Suprapubic skin (tissue), 4 donors: ENCODE results near the gene KCTD14. TPM values are rescaled to one million over a fixed set of nuclear protein-coding genes. Genes with fewer than 3 reads are reported as not detected.
"Not testable (repeated sequence)": the region's sequence is repeated elsewhere in the genome, so short reads cannot be mapped to it uniquely, and the experiment has no call there.

Experiments
- DNase-seq, 2 donors: peaks; one replicate each; pipeline ENCODE4 v3.0.0-alpha.2; 2019; ENCODE audit warnings: low spot score in 2 of 2
- H3K27ac ChIP-seq: fragments of 200-600 bp; sonication (generic); one replicate; pipeline ENCODE4 v1.5.1; 2019
- H3K27me3 ChIP-seq: fragments of 200-600 bp; sonication (generic); one replicate; pipeline ENCODE4 v1.5.1; 2019
- H3K36me3 ChIP-seq: fragments of 200-600 bp; sonication (generic); one replicate; pipeline ENCODE4 v1.5.1; 2019
- H3K4me1 ChIP-seq: fragments of 200-600 bp; sonication (generic); one replicate; pipeline ENCODE4 v1.5.1; 2019
- H3K4me3 ChIP-seq: fragments of 200-600 bp; sonication (generic); one replicate; pipeline ENCODE4 v1.5.1; 2019; ENCODE audit warnings: mild to moderate bottlenecking
- H3K9me3 ChIP-seq: fragments of 200-600 bp; sonication (generic); one replicate; pipeline ENCODE4 v1.5.1; 2019
- CTCF ChIP-seq, 2 donors: fragments of 200-600 bp in 1 of 2; fragments of 450-650 bp in 1 of 2; sonication (generic) in 1 of 2; IDR thresholded peaks; one replicate each; pipeline ENCODE4 v1.5.1; 2016 to 2019; ENCODE audit warnings: antibody characterized with exemption in 2 of 2, mild to moderate bottlenecking in 1 of 2, moderate library complexity in 1 of 2
- EP300 ChIP-seq: sonication (generic); formaldehyde crosslinking; IDR thresholded peaks from one replicate; pipeline ENCODE4 v1.6.1; 2017; ENCODE audit warnings: antibody characterized with exemption
- POLR2A ChIP-seq, 2 donors: fragments of 450-650 bp; IDR thresholded peaks; one replicate each; pipeline ENCODE4 v1.6.1; 2017; ENCODE audit warnings: antibody characterized with exemption in 2 of 2, mild to moderate bottlenecking in 2 of 2, moderate library complexity in 2 of 2
- POLR2AphosphoS5 ChIP-seq, 3 donors: sonication (generic); formaldehyde crosslinking; IDR thresholded peaks; one replicate each; pipeline ENCODE4 v1.6.1; 2017; ENCODE audit warnings: antibody characterized with exemption in 3 of 3
- WGBS: methylation state at CpG from one replicate; pipeline ENCODE4 v1.1.5; 2018; 5-methylcytosine and 5-hydroxymethylcytosine counted together
- total RNA-seq, 4 donors: library from RNA; depleted of rRNA; stranded (reverse); fragments of >200 nt; gene quantifications; one replicate each; pipeline ENCODE4 v1.1.0, GENCODE V29; 2016

The KCTD14 gene
- total RNA-seq, 4 donors from 2014 or later: 1.8 to 6.0 (median 3.3) TPM

- 52% methylated on average over 4 of the region's 4 CpGs for WGBS
- H3K27me3 ChIP-seq: no peaks in the 10 kb centered on the region
- TF ChIP-seq EP300: no peak
- no peak for TF ChIP-seq CTCF (IDR thresholded peaks at IDR 0.05)
- TF ChIP-seq POLR2A (IDR thresholded peaks at IDR 0.05): no peak
- TF ChIP-seq POLR2AphosphoS5 (IDR thresholded peaks at IDR 0.05): no peak
- no peaks in the 10 kb centered on the region for H3K36me3 ChIP-seq
- no peak for DNase-seq
- no peaks in the 10 kb centered on the region for H3K9me3 ChIP-seq
- peak overlapping the region; percentile 52 for H3K27ac ChIP-seq
- peaks cover 5% of the 10 kb centered on the region for H3K4me1 ChIP-seq
- H3K4me3 ChIP-seq: no peak overlapping the region
These were observed 38.8 kb upstream of the KCTD14 start for GRCh38 chr11:78061921-78062311.

GRCh38 chr11:78061088-78061920, 38.2 kb upstream of the KCTD14 start:
- H3K27me3 ChIP-seq: no peaks in the 10 kb centered on the region
- no peak for DNase-seq
- H3K9me3 ChIP-seq: no peaks in the 10 kb centered on the region
- TF ChIP-seq POLR2AphosphoS5 (IDR thresholded peaks at IDR 0.05): no peak
- no peak for TF ChIP-seq EP300
- TF ChIP-seq POLR2A (IDR thresholded peaks at IDR 0.05): no peak
- no peak for TF ChIP-seq CTCF (IDR thresholded peaks at IDR 0.05)
- H3K36me3 ChIP-seq: no peaks in the 10 kb centered on the region
- WGBS: 70% methylated on average over 4 of the region's 4 CpGs
- H3K27ac ChIP-seq: peak overlapping the region; percentile 52
- H3K4me3 ChIP-seq: no peak overlapping the region
- peaks cover 5% of the 10 kb centered on the region for H3K4me1 ChIP-seq

GRCh38 chr11:78060533-78060932, 37.5 kb upstream of the KCTD14 start:
- TF ChIP-seq POLR2AphosphoS5 (IDR thresholded peaks at IDR 0.05) (no peak), EP300 (no peak), CTCF (IDR thresholded peaks at IDR 0.05) (no peak), POLR2A (IDR thresholded peaks at IDR 0.05) (no peak)
- WGBS: 95% methylated on average over 8 of the region's 8 CpGs
- DNase-seq: no peak
- Histone ChIP-seq H3K36me3 (no peaks in the 10 kb centered on the region), H3K9me3 (no peaks in the 10 kb centered on the region), H3K27ac (no peak overlapping the region), H3K4me1 (peaks cover 5% of the 10 kb centered on the region), H3K4me3 (no peak overlapping the region), H3K27me3 (no peaks in the 10 kb centered on the region)

GRCh38 chr11:78059749-78060328, 36.8 kb upstream of the KCTD14 start:
- H3K4me1 ChIP-seq, H3K9me3 ChIP-seq, H3K27ac ChIP-seq, H3K27me3 ChIP-seq, H3K36me3 ChIP-seq, H3K4me3 ChIP-seq, DNase-seq: not testable (repeated sequence)
- WGBS: 97% methylated on average over 9 of the region's 9 CpGs

GRCh38 chr11:78057462-78058055, 34.5 kb upstream of the KCTD14 start:
- Histone ChIP-seq H3K36me3 (no peaks in the 10 kb centered on the region), H3K4me1 (peaks cover 5% of the 10 kb centered on the region), H3K4me3 (no peak overlapping the region), H3K27ac (no peak overlapping the region), H3K9me3 (no peaks in the 10 kb centered on the region), H3K27me3 (no peaks in the 10 kb centered on the region)
- no peak for DNase-seq
- WGBS: 90% methylated on average over 10 of the region's 10 CpGs
- TF ChIP-seq CTCF (IDR thresholded peaks at IDR 0.05) (no peak), EP300 (no peak), POLR2A (IDR thresholded peaks at IDR 0.05) (no peak), POLR2AphosphoS5 (IDR thresholded peaks at IDR 0.05) (no peak)
